H1 (cell line): Measurements from ENCODE around the gene ZNF680. TPM values are rescaled to one million over a fixed set of nuclear protein-coding genes. Genes with fewer than 3 reads are reported as not detected.
"Not testable (repeated sequence)": the region's sequence is repeated elsewhere in the genome, so short reads cannot be mapped to it uniquely, and the experiment has no call there.

Source experiments
- CTCF ChIA-PET: fragments of 300-600 bp; sonication (Branson Sonifier 250); formaldehyde crosslinking; loops from one replicate; lab custom pipeline; 2021; ENCODE audit not compliant: partially characterized antibody; lab: Charles Lee
- POLR2A ChIA-PET: fragments of 300-600 bp; sonication (Branson Sonifier 250); formaldehyde crosslinking; loops from one replicate; lab custom pipeline; 2021; ENCODE audit warnings: inconsistent platforms; ENCODE audit not compliant: partially characterized antibody; lab: Charles Lee
- DNase-seq, 2 experiments: peaks; one replicate each; pipeline versions ENCODE4 v3.0.0 to v3.0.0-alpha.2; 2010 to 2022; ENCODE audit warnings: low spot score in 2 of 2, low read depth in 1 of 2, mixed read lengths in 1 of 2
- FAIRE-seq: peaks from 2 replicates; lab custom pipeline; 2011; peaks lifted over from hg19 to GRCh38; lab: Jason Lieb, UNC
- H2AFZ ChIP-seq: 2 replicates; pipeline ENCODE4 v1.8.1; 2012; ENCODE audit warnings: low read length, inconsistent platforms
- H2AK5ac ChIP-seq: 2 replicates; pipeline ENCODE4 v1.6.1; 2013; ENCODE audit warnings: low read depth, low read length
- H2BK120ac ChIP-seq: replicated peaks from 2 replicates; pipeline ENCODE3; 2013; ENCODE audit warnings: low read depth, low read length, inconsistent platforms
- H2BK12ac ChIP-seq: 2 replicates; pipeline ENCODE4 v1.6.1; 2013; ENCODE audit warnings: low read depth, low read length
- H2BK15ac ChIP-seq: 2 replicates; pipeline ENCODE4 v1.6.1; 2013; ENCODE audit warnings: low read length
- H2BK20ac ChIP-seq: 2 replicates; pipeline ENCODE4 v1.6.1; 2013; ENCODE audit warnings: low read length
- H2BK5ac ChIP-seq: 2 replicates; pipeline ENCODE4 v1.6.1; 2013; ENCODE audit warnings: low read depth, low read length
- H3K14ac ChIP-seq: 2 replicates; pipeline ENCODE4 v1.6.1; 2013; ENCODE audit warnings: inconsistent platforms; ENCODE audit not compliant: insufficient read length
- H3K18ac ChIP-seq: 2 replicates; pipeline ENCODE4 v1.6.1; 2013; ENCODE audit warnings: low read length; ENCODE audit errors: extremely low read depth
- H3K23ac ChIP-seq: 2 replicates; pipeline ENCODE4 v1.6.1; 2013; ENCODE audit warnings: inconsistent platforms; ENCODE audit not compliant: insufficient read length
- H3K23me2 ChIP-seq: 2 replicates; pipeline ENCODE4 v1.6.1; 2013; ENCODE audit warnings: low read depth, low read length
- H3K27ac ChIP-seq: 2 replicates; pipeline ENCODE4 v1.6.1; 2011; ENCODE audit warnings: low read depth, low read length, inconsistent platforms
- H3K27me3 ChIP-seq, 4 experiments: replicated peaks in 1 of 4; 1 replicate in 1 of 4; 2 replicates in 3 of 4; pipeline versions ENCODE4 v1.6.1 to v1.8.1; 2011 to 2013; ENCODE audit warnings: low read length in 3 of 4, mild to moderate bottlenecking in 3 of 4, inconsistent platforms in 2 of 4, mixed read lengths in 2 of 4, moderate library complexity in 1 of 4; ENCODE audit not compliant: control insufficient read depth in 3 of 4, insufficient read depth in 3 of 4; ENCODE audit errors: extremely low read depth in 1 of 4
- H3K36me3 ChIP-seq, 4 experiments: 2 replicates each; pipeline versions ENCODE4 v1.6.1 to v1.8.1; 2011 to 2013; ENCODE audit warnings: mild to moderate bottlenecking in 4 of 4, low read length in 3 of 4, moderate library complexity in 2 of 4, control low read depth in 1 of 4, inconsistent platforms in 1 of 4; ENCODE audit not compliant: insufficient read depth in 4 of 4, control insufficient read depth in 2 of 4
- H3K4ac ChIP-seq: replicated peaks from 2 replicates; pipeline ENCODE3; 2013; ENCODE audit warnings: low read length, low read depth, mixed read lengths, inconsistent platforms; ENCODE audit not compliant: insufficient read length
- H3K4me1 ChIP-seq, 4 experiments: replicated peaks in 1 of 4; 1 replicate in 1 of 4; 2 replicates in 3 of 4; pipeline versions ENCODE4 v1.6.1 to v1.8.1; 2011 to 2013; ENCODE audit warnings: low read length in 3 of 4, inconsistent platforms in 2 of 4, mixed read lengths in 1 of 4; ENCODE audit not compliant: insufficient read depth in 4 of 4, control insufficient read depth in 3 of 4
- H3K4me2 ChIP-seq, 2 experiments: 2 replicates each; pipeline versions ENCODE4 v1.6.1 to v1.8.1; 2011 to 2013; ENCODE audit warnings: low read depth in 2 of 2, low read length in 2 of 2, control low read depth in 1 of 2, inconsistent platforms in 1 of 2, mild to moderate bottlenecking in 1 of 2; ENCODE audit not compliant: insufficient read depth in 1 of 2
- H3K4me3 ChIP-seq, 4 experiments: fragments of 200-600, 300-600 bp in 1 of 4; sonication (generic), shearing (Covaris generic), sonication (Bioruptor Twin) in 1 of 4; 2 replicates each; pipeline versions ENCODE4 v1.5.1 to v1.8.1; 2011 to 2016; ENCODE audit warnings: low read length in 4 of 4, low read depth in 3 of 4, control low read depth in 2 of 4, inconsistent platforms in 2 of 4, mild to moderate bottlenecking in 2 of 4, mixed read lengths in 1 of 4, moderate library complexity in 1 of 4; ENCODE audit not compliant: insufficient read depth in 2 of 4; ENCODE audit errors: extremely low read depth in 1 of 4
- H3K56ac ChIP-seq: replicated peaks from 2 replicates; pipeline ENCODE3; 2013; ENCODE audit warnings: low read depth, mild to moderate bottlenecking, mixed read lengths, low read length, inconsistent platforms; ENCODE audit not compliant: insufficient read length
- H3K79me1 ChIP-seq: 2 replicates; pipeline ENCODE4 v1.6.1; 2013; ENCODE audit warnings: low read depth, low read length, control low read depth
- H3K79me2 ChIP-seq, 2 experiments: 2 replicates each; pipeline versions ENCODE4 v1.6.1 to v1.8.1; 2012 to 2013; ENCODE audit warnings: low read length in 2 of 2, mild to moderate bottlenecking in 2 of 2, inconsistent platforms in 1 of 2; ENCODE audit not compliant: insufficient read depth in 2 of 2, control insufficient read depth in 1 of 2
- H3K9ac ChIP-seq, 4 experiments: replicated peaks in 1 of 4; 1 replicate in 1 of 4; 2 replicates in 3 of 4; pipeline versions ENCODE4 v1.6.1 to v1.8.1; 2011 to 2013; ENCODE audit warnings: low read depth in 3 of 4, low read length in 3 of 4, control low read depth in 2 of 4, mild to moderate bottlenecking in 2 of 4, moderate library complexity in 2 of 4, inconsistent platforms in 1 of 4; ENCODE audit errors: extremely low read depth in 1 of 4
- H3K9me3 ChIP-seq, 2 experiments: 2 replicates each; pipeline versions ENCODE4 v1.6.1 to v1.8.1; 2012 to 2013; ENCODE audit warnings: mild to moderate bottlenecking in 2 of 2, moderate library complexity in 2 of 2, control low read depth in 1 of 2, inconsistent platforms in 1 of 2, low read depth in 1 of 2, low read length in 1 of 2, mixed read lengths in 1 of 2; ENCODE audit not compliant: insufficient read depth in 2 of 2
- H4K20me1 ChIP-seq, 2 experiments: replicated peaks in 1 of 2; 2 replicates each; pipeline versions ENCODE3 to v1.8.1; 2011 to 2013; ENCODE audit warnings: inconsistent platforms in 2 of 2, low read length in 2 of 2, mild to moderate bottlenecking in 1 of 2; ENCODE audit not compliant: insufficient read depth in 2 of 2, control insufficient read depth in 1 of 2
- H4K5ac ChIP-seq: 2 replicates; pipeline ENCODE4 v1.6.1; 2013; ENCODE audit warnings: low read length, low read depth, mixed read lengths, inconsistent platforms; ENCODE audit not compliant: insufficient read length
- H4K8ac ChIP-seq: 2 replicates; pipeline ENCODE4 v1.8.0; 2013; ENCODE audit warnings: mild to moderate bottlenecking, moderate library complexity, low read length, inconsistent platforms; ENCODE audit not compliant: insufficient read depth; ENCODE audit errors: extremely low read depth
- H4K91ac ChIP-seq: replicated peaks from 2 replicates; pipeline ENCODE3; 2013; ENCODE audit warnings: low read length, mixed read lengths, inconsistent platforms; ENCODE audit not compliant: insufficient read length
- SAP30 ChIP-seq: fragments of 300-600 bp; sonication (generic); IDR thresholded peaks from 2 replicates; pipeline ENCODE4 v1.7.1; 2012; ENCODE audit warnings: low read length, moderate library complexity, mild to moderate bottlenecking, inconsistent platforms; ENCODE audit not compliant: insufficient read depth, insufficient replicate concordance
- TAF7 ChIP-seq: optimal IDR thresholded peaks from 2 replicates; pipeline ENCODE3; 2011; ENCODE audit warnings: low read depth, mild to moderate bottlenecking, inconsistent platforms, low read length, moderate library complexity, borderline replicate concordance
- TEAD4 ChIP-seq: IDR thresholded peaks from 2 replicates; pipeline ENCODE4 v1.6.1; 2012; ENCODE audit warnings: low read depth, low read length, inconsistent platforms, mixed read lengths
- WGBS, 2 experiments: shearing (Covaris generic) in 1 of 2; methylation state at CpG; one replicate each; pipeline versions ENCODE4 v1.1.6 to v1.1.7; 2013 to 2015; ENCODE audit warnings: low lambda C conversion rate in 2 of 2, mixed read lengths in 2 of 2, inconsistent platforms in 1 of 2, low coverage in 1 of 2, missing lambda C conversion rate in 1 of 2; ENCODE audit not compliant: insufficient replicate concordance in 2 of 2, insufficient coverage in 1 of 2, insufficient read length in 1 of 2; ENCODE audit errors: extremely low coverage in 1 of 2, missing lambda C conversion rate in 1 of 2; 5-methylcytosine and 5-hydroxymethylcytosine counted together
- polyA plus RNA-seq, 7 experiments: library from polyadenylated mRNA; depleted of rRNA in 3 of 7; stranded (reverse) in 5 of 7; unstranded in 2 of 7; fragments of >200 nt in 5 of 7; fragments of 200-250 nt in 2 of 7; gene quantifications; 1 replicate in 5 of 7; 2 replicates in 1 of 7; 4 replicates in 1 of 7; pipeline versions ENCODE4 v1.2.1 to v1.2.3, GENCODE V29; 2011 to 2013; ENCODE audit warnings: missing spikeins in 2 of 7, mixed read lengths in 2 of 7
- total RNA-seq: library from RNA; stranded (reverse); fragmentation: NEBNext Ultra II Directional; extraction: Animal tissue kit (Norgen Biotek cat#: 25700); gene quantifications from 2 replicates; pipeline ENCODE4 v1.2.1, GENCODE V29; 2021

The ZNF680 gene
- total and polyA plus RNA-seq, 2 of the 8 experiments (the other 6 are each of a cell fraction or from before 2014, with no cell fraction given) = 15.3 TPM; not detected in 1

- Histone ChIP-seq H3K9me3 (peaks cover 35 to 60% of the 10 kb centered on the region in 2 experiments), H4K91ac (no peak overlapping the region), H2BK5ac (no peak overlapping the region), H3K27me3 (no peaks in the 10 kb centered on the region), H2BK20ac (no peak overlapping the region), H3K4me2 (no peak overlapping the region), H3K79me2 (no peaks in the 10 kb centered on the region), H3K4ac (no peak overlapping the region), H3K23ac (no peak overlapping the region), H3K56ac (no peak overlapping the region), H3K79me1 (no peaks in the 10 kb centered on the region), H2AK5ac (no peak overlapping the region), H3K14ac (no peak overlapping the region), H2BK15ac (no peak overlapping the region), H2AFZ (no peak overlapping the region), H2BK120ac (no peak overlapping the region), H3K4me1 (no peaks in the 10 kb centered on the region), H4K5ac (no peak overlapping the region), H3K23me2 (no peaks in the 10 kb centered on the region), H2BK12ac (no peak overlapping the region), H3K36me3 (no peaks in the 10 kb centered on the region; a peak in 1 of 8 replicates), H4K8ac (no peak overlapping the region), H3K4me3 (no peak overlapping the region), H3K27ac (no peak overlapping the region), H3K18ac (no peak overlapping the region), H3K9ac (no peak overlapping the region), H4K20me1 (no peaks in the 10 kb centered on the region)
- ChIA-PET CTCF (interaction anchor here (0.7 kb wide), 1 partner anchor 355 kb away, joined by 3 read pairs; no protein-coding TSS in a partner anchor), POLR2A (no interaction called here)
- TF ChIP-seq TEAD4 = no peak
- TF ChIP-seq SAP30 = no peak
- no peak for TF ChIP-seq TAF7
- DNase-seq = no peak
- FAIRE-seq = no peak
Measured at GRCh38 chr7:64555046-64555445, 7.8 kb downstream of the ZNF680 start.

DNA sequence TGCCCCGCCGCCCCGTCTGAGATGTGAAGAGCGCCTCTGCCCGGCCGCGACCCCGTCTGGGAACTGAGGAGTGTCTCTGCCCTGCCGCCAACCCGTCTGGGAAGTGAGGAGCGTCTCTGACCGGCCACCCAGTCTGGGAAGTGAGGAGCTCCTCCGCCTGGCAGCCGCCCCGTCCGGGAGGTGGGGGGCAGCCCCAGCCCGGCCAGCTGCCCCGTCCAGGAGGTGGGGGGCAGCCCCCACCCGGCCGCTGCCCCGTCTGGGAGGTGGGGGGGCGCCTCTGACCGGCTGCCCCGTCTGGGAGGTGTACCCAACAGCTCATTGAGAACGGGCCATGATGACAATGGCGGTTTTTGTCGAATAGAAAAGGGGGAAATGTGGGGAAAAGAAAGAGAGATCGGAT, 8.7 kb downstream of the ZNF680 start:
- H2BK120ac ChIP-seq, H3K79me2 ChIP-seq, H3K27me3 ChIP-seq, H4K8ac ChIP-seq, H3K14ac ChIP-seq, H3K56ac ChIP-seq, H3K4me2 ChIP-seq, H2BK12ac ChIP-seq, POLR2A ChIA-PET, H3K18ac ChIP-seq, H4K91ac ChIP-seq, H4K5ac ChIP-seq, FAIRE-seq, DNase-seq, H4K20me1 ChIP-seq, H3K9ac ChIP-seq, H3K4me1 ChIP-seq, H3K23ac ChIP-seq, H2BK20ac ChIP-seq, H3K23me2 ChIP-seq, H3K27ac ChIP-seq, H3K79me1 ChIP-seq, H2BK15ac ChIP-seq, H3K36me3 ChIP-seq, H2AK5ac ChIP-seq, H3K4me3 ChIP-seq, H2AFZ ChIP-seq, H2BK5ac ChIP-seq, H3K4ac ChIP-seq, CTCF ChIA-PET: not testable (repeated sequence)
- peaks cover 37 to 63% of the 10 kb centered on the region in 2 experiments for H3K9me3 ChIP-seq
- no CpG with 5 or more reads among the region's 28 CpGs for WGBS, 2 experiments
